Retina (tissue), 1 donor: Measurements from ENCODE around the gene CTSF.
"Not testable (repeated sequence)": the region's sequence is repeated elsewhere in the genome, so short reads cannot be mapped to it uniquely, and the experiment has no call there.

Experiments
- DNase-seq: peaks from one replicate; pipeline ENCODE4 v3.0.0-alpha.2; 2016

The CTSF gene

DNA sequence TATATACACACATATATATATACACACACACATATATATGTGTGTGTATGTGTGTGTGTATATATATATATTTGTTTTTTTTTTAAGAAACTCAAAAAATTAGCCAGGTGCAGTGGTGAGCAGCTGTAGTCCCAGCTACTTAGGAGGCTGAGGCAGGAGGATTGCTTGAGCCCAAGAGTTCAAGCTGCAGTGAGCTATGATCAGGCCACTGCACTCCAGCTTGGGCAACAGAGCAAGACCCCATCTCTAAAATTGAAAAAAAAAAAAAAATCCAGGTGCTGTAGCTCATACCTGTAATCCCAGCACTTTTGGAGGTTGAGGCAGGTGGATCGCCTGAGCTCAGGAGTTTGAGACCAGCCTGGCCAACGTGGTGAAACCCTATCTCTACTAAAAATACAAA lies 20.9 kb upstream of the CTSF start:
- not testable (repeated sequence) for DNase-seq

DNA sequence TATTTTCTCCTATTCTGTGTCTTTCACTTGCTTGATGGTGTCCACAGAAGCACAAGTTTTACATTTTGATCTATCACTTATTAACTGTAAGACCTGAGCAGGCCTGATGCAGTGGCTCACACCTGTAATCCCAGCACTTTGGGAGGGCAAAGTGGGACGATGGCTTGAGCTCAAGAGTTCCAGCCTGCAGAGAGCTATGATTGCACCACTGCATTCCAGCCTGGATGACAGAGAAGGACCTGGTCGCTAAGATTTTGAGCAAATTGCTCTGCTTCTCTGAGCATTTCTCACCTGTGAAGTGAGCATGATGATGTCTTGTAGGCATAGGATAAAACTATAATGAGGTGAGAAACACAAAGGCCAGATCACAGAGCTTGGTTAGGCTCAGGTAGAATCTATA lies 17.7 kb upstream of the CTSF start:
- DNase-seq, result no peak

DNA sequence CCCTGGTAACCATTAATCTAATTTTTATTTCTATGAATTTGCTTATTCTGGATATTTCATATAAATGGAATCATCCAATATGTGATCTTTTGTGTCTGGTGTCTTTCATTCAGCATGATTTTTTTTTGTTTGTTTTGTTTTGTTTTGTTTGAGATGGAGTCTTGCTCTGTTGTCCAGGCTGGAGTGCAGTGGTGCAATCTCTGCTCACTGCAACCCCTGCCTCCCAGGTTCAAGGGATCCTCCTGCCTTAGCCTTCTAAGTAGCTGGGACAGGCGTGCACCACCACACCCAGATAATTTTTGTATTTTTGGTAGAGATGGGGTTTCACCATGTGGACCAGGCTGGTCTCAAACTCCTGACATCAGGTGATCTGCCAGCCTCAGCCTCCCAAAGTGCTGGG lies 17.0 kb upstream of the CTSF start:
- DNase-seq, result not testable (repeated sequence)

DNA sequence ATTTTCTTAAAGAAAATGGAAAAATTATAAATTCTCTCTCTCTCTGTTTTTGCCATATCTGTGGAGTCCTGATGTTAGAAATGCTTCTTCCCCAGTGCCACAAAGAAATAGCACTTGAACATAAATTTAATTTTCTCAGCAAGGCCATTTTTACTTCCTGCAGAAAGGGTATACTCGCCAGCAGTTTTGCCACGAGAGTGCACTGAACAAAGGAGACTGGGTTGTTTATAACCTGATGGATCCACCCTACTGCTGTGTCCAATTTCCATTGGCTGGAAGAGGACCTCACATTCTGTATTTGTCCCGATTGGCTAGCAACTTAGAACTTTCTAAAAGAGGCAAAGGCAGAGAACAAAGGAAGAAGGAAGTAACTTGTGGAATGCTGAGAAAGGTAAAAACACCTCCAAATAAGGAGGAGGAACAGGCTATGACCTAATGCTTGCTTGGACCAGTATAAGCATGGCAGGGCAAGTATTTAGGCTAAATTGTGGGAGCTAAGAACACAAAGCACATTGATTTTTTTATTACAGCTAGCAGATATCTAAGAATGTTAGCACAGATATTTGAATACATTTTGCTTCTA lies 14.2 kb upstream of the CTSF start:
- DNase-seq, result not testable (repeated sequence)

DNA sequence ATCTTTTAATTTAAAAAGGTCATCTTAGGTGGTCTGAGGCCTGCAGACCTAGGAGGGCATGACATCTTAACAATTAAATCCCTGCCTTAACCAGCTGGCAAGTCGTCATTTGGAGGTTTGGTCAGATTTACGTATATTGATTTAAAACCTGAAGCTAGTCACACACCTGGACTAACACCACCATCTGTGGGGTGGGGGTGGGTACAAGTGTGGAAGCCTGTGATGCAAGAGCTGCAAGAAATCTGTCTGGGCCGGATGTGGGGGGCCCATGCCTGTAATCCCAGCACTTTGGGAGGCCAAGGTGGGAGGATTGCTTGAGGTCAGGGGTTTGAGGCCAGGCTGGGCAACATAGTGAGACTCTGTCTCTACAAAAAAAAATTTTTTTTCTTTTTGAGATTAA lies 12.9 kb upstream of the CTSF start:
- DNase-seq, result no peak

DNA sequence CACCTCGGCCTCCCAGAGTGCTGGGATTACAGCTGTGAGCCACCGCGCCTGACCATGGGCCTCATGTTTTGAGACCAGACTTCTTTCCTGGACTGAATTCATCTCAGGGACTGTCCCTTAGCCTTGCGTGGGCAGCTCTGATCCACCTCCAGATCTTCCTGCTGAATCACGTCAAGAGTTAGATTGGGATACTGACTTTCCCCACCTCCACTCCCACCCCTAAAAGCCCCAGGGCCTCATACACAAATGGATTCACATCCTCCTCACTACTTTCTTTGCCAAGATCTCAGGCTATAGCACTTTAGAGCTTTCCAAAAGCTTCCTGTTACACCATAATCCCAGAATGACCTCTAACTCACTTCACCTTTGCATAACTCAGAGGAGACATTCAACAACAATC lies 12.4 kb upstream of the CTSF start:
- DNase-seq, result no peak

DNA sequence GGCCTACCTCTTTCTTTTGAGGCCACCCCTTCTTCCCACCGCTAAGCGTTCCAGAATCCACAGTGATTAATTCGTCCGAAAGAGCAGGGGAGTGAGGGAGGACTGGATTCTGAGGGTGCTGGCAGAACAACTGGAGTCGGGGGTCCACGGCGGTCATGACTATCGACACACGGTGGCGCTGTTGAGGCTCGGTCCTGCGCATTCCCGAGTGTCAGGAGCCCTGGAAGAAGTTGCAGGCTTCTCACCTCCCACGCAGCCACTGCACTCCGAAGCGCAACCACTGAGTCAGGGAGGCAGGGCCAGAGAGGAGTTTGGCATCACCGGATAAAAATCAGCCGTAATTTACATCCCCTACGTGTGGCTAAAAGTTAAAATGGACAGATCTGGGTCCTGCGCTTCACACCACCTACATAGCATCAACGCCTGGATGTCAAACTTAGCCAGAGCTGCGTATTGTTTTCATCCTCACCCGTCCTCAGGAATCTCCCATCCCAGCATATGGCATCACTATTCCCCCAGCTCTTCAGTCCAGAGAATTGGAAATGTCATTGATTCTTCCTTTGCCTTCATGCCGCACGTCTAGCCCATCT lies 10.7 kb upstream of the CTSF start:
- DNase-seq, result peak; percentile 89

DNA sequence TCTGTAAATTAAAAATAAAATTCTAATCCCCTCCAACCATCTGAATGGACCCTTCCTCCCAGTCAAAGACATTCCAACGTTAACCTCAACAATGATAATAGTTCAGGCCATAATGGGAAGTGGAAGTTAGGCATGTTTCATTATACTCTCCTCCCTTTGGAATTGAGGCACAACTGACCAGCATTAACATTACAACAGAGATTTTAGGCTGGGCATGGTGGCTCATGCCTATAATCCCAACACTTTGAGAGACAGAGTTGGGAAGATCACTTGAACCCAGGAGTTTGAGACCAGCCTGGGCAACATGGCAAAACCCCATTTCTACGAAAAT lies 2.4 kb upstream of the CTSF start:
- DNase-seq, result no peak

DNA sequence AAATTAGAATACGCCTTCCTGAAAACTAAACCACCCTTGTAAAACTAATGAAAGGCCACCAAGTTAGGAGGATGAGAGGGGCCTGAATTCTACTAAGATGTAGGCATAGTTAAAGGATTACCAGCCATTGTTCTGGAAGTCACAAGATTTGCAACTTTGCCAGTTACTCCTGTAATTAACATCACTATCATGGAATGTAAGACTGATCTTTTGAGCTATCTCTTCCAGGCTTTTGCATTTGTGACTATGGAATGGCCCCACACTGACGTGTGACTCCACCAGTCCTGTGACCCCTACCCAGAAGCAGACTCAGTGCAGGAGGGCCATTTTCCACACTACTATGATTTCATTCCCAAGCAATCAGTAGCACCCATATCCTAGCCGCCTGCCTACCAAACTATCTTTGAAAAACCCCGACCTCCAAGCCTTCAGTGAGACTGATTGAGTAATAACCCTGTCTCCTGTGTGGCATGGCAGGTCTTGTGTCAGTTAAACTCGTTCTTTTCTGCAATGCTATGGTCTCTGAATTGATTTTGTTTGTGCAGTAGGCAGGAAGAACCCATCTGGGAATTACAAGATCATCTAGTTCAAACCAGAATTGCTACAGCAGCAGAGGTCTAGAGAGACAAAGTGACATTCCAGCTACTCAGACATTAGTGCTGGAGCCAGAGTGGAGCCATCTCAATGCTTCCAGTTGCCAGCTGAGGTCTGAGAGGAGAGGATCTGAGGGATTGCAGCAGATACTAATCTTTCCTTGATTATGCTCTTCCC lies 1.9 kb upstream of the CTSF start:
- DNase-seq, result no peak

DNA sequence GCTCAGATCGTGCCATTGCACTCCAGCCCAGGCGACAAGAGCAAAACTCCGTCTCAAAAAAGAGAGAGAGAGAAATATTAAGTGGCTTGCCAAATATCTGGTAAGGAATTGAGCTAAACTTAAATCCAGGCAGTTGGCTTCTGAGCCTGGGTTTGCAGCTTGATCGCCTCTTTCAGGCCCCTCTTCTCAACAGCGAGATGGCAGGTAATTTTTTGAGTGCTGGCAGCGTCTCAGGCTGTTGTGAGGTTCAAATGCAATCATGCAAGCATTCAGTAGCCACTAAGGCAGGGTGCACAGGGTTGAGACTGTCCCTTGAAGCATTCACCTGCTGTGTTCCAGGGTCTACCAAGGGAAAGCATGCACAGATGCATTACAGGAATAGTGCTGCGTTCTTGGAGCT lies 670 bp upstream of the CTSF start:
- no peak for DNase-seq

DNA sequence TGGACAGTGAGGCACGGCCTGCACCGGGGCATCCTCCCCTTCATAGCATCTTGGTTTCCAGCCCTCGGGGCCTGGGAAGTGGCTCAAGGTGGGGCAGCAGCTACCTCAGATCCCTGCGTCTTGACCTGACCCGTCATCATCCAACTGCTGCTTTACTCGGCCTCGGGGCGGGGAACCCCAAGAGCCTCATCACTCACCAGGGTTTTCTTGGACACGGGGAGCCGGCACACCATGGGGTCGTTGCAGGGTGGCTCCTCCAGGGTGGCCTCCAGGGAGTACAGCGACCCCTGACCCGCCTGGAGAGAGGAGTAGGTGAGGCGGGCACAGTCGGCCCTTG lies 651 bp downstream of the CTSF start:
- DNase-seq, result no peak

DNA sequence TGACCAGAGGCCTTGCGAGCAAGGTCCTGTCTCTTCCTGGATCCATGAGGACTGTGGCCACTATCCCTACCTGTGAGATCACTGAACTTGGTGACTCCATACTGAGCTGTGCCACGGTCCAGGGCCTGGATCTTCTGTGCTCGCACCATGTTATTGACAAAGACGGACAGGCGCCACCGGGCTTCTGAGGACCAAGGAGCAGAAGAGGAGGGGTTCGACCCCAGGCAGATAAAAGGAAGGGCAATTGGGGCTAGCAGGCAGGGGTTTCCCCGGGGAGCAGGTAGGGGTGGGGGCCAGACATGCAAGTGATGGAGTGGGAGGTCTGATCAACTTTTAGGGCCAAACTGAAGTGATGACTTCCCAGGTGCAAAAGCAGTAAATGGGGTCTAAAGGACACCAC lies 2.2 kb downstream of the CTSF start:
- no peak for DNase-seq

DNA sequence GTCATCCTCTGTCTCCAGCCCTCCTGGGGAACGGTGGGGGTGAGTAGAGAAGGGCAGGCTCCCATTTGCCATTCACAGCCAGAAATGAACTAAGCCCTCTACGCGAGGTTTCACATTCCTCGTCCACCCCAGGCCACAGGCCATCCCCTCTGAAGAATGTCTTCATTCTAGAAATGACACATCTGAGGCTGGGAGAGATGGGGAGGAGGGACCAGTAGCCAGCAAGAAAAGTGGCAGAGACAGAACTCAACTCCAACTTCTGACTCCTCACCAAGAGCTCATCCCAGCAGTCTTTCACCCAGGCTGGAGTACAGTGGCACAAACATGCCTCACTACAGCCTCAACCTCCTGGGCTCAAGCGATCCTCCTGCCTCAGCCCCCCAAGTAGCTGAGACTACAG lies 3.4 kb downstream of the CTSF start:
- no peak for DNase-seq

DNA sequence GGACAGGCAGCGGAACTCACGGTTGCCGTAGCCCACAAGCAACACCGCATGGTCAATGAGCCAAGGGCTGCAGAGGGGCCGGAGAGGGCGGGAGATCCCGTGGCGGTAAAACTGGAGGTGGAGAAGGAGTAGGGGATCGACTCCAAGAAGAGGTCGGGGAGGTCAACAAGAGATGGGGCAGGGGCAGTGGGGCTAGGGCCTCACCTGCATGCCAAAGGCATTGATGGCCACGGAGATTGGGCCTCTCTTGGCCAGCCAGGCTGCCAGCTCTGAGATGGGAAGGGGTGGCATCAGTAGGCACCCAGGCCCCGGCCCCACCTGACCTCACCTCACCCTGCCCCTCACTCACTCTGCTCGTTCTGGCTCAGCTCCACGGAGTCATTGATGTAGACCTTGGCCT lies 3.9 kb downstream of the CTSF start:
- no peak for DNase-seq

DNA sequence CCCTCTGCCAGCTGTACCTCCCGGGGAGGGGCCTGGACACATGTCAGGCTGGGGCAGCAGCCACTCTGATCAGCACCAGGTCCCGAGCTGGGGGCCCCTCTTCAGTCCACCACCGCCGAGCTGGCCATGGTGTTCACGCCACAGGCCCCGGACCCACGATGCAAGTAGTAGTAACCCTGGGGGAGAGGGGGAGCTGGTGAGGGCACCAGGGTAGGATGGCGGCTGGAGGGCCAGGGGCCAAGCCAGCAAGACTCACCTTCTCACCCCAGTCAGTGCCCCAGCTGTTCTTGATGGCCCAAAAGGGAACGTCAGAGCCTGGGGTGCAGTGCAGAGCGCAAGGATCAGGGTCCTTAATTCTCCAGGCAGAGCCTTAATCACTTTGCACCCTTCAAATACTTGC lies 4.6 kb downstream of the CTSF start:
- no peak for DNase-seq

DNA sequence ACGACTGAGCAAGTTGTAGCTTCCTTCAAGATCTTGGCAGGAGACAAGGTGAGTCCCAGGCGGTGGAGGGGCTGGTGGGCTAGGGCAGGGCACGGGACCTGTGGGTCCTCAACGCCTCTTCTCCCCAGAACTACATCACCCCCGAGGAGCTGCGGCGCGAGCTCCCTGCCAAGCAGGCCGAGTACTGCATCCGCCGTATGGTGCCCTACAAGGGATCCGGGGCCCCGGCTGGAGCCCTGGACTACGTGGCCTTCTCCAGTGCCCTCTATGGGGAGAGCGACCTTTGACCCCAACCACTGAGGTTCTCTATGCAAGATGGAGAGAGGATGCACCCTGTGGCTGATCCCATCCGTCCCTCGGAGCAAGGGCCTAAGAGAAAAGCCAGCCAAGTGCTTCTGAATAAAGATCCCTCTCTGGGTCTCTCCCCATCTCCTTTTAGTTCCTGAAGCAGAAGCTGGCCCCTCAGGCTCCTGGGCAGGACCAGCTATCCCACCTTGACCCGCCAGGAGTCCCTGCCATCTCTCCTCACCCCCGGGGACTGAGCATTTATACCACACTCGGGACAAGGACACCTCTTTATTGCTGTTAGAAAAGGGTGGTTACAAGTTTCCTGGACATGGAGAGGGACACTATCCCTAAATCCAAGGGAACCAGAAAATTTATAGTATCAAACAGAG lies 5.4 kb downstream of the CTSF start:
- no peak for DNase-seq

DNA sequence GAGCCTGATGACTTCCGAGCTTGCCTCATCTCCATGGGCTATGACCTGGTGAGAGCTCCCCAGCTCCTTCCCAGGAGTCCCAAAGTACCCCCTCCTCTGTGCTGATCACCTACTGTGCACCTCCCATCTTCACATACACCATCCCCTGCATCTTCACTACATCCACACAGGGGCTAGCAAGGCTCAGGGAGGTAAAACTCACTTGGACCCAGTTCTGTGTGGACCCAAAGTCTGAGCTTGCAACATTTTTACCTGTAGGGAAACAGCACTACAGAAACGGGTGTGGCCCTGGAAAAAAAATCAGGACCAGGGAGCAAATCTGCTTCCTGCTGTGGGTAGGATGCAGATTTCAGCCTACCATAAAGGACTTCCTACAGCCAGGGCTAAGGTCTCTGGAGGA lies 6.1 kb downstream of the CTSF start:
- DNase-seq, result no peak

DNA sequence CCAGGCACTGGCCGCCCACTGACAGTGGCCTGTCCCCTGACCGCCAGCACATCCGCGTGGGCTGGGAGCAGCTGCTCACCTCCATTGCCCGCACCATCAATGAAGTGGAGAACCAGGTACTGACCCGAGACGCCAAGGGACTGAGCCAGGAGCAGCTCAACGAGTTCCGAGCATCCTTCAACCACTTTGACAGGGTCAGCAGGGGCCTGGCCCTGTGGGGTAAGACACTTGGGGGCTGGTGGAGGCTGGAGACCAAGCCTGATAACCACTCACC lies 6.5 kb downstream of the CTSF start:
- DNase-seq, result no peak

DNA sequence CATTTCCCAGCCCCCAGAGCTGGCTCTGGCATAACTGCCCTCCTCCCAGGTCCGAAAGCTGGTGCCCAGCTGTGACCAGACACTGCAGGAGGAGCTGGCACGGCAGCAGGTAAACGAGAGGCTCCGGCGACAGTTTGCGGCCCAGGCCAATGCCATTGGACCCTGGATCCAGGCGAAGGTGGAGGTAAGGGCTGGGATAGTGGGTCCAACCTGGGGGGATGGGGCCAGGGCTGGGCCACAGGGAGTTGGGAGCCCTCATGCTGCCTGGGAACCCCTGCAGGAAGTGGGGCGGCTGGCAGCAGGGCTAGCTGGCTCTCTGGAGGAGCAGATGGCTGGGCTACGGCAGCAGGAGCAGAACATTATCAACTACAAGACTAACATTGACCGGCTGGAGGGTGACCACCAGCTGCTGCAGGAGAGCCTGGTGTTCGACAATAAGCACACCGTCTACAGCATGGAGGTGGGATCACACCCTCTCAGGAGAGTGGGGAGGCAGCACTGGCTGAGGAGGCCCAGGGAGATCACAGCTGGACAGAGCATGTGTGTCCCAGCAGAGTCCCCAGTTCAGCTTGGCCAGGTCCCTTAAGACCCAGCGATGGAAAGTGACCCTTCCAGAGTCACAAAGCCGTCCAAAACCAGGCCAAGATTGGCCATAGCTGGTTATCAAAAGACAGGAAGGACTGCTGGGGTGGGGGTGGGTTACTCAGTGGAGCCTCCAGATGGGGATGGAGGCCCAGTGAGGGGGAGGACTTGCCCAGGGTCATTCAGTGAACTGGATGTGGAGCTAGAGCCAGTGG lies 7.0 kb downstream of the CTSF start:
- no peak for DNase-seq

DNA sequence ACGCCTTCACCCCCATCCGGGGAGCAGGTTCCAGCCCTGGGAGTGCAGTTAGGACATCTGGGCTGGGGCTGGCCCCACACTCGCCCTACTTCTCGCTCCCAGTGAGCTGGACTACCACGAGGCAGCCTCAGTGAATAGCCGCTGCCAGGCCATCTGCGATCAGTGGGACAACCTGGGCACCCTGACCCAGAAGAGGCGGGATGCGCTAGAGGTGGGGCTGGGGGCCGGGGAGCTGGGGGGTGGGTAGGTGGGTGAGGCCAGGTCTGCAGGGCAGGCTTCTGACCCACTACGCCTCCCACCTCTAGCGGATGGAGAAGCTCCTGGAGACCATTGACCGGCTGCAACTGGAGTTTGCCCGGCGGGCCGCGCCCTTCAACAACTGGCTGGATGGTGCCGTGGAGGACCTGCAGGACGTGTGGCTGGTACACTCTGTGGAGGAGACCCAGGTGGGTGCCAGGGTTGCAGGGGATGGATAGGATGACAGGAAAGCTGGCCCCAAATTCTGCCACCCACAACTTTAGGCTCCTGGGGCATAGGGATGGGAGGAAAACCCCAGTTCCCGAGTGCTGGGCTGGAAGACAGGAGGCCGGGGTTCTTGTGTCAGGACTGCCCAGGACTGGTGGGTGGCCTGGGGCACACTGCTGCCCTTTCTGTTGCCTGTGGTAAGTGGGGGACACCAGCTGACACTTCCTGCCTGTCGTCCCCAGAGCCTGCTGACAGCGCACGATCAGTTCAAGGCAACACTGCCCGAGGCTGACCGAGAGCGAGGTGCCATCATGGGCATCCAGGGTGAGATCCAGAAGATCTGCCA lies 8.3 kb downstream of the CTSF start:
- no peak for DNase-seq

DNA sequence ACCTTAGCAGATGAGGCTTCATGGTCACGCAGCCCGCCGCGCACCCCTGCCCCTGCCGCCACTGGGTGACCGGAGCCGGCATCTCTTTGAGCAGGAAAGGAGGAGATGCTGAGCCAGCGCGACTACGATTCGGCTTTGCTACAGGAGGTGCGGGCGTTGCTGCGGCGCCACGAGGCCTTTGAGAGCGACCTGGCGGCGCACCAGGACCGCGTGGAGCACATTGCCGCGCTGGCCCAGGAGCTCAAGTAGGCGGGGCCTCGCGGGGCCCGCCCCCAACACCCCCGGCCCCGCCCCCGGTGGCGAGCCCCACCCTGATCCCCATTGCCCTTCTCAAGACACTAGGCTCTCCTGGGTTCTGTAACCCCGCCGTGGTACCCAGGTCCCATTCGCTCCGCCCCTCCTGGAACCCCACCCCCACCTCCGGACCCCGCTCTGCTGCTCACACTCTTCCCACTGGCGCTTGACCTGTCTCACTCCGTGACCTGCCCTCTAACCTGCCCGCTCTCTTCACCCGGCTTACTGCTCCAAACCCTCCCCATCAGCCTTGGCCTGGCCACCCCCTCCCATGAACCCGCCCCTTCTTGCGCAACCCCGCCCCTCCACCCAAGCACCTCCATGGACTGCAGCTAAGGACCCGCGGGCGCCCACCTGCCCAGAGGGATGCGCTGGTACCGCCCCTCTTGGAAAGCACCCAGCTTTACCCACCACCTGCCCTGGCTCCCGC lies 9.1 kb downstream of the CTSF start:
- DNase-seq, result peak; percentile 42

DNA sequence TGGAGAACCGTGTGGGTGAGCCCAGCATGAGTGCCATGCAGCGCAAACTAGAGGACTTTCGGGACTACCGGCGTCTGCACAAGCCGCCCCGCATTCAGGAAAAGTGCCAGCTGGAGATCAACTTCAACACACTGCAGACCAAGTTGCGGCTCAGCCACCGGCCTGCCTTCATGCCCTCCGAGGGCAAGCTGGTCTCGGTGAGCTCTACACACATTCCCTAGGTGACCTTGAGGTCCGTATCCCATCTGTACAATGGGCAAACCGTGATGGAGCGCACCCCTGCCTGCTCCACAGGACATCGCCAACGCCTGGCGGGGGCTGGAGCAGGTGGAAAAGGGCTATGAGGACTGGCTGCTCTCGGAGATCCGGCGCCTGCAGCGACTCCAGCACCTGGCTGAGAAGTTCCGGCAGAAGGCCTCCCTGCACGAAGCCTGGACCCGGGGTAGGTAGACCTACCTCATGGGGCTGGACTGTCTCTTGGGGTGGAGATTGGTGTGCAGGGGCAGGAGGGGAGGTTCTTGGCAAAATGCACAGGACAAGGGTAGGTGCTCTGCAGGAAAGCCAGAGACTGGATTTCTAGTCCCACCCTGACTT lies 10.6 kb downstream of the CTSF start:
- no peak for DNase-seq
